Measurements from ENCODE around the gene CRIM1. TPM values are rescaled to one million over a fixed set of nuclear protein-coding genes. Genes with fewer than 3 reads are reported as not detected.

The CRIM1 gene
- total RNA-seq, 6 donors from 2014 or later: 74.7 to 128 (median 110) TPM

GRCh38 chr2:36451512-36451911 lies 95.9 kb downstream of the CRIM1 start:
- peak; percentile 46 to 57 for ATAC-seq (ENCODE audit: low FRiP score in 2 of 2)
- no peak for DNase-seq
- Histone ChIP-seq H3K4me1 (peaks cover 20 to 28% (median 24%) of the 10 kb centered on the region in 4 donors), H3K27ac (peak overlapping the region in 3 of 4 donors; percentile 21 to 58 (median 36)), H3K27me3 (no peaks in the 10 kb centered on the region), H3K36me3 (peaks cover 0 to 13% (median 0%) of the 10 kb centered on the region in 4 donors), H3K9me3 (no peaks in the 10 kb centered on the region), H3K4me3 (no peak overlapping the region)
- TF ChIP-seq EP300 (IDR thresholded peaks at IDR 0.05) (no peak), CTCF (IDR thresholded peaks at IDR 0.05) (no peak), POLR2AphosphoS5 (IDR thresholded peaks at IDR 0.05) (peak; percentile 25 to 51)
- 67 to 73% methylated on average over 5 of the region's 5 CpGs for WGBS, 2 donors

GRCh38 chr2:36452260-36452659 lies 96.7 kb downstream of the CRIM1 start:
- Histone ChIP-seq H3K4me1 (peaks cover 27 to 36% (median 31%) of the 10 kb centered on the region in 4 donors), H3K27ac (peak overlapping the region in 1 of 4 donors; percentile 58), H3K27me3 (no peaks in the 10 kb centered on the region), H3K4me3 (no peak overlapping the region), H3K9me3 (no peaks in the 10 kb centered on the region), H3K36me3 (peaks cover 0 to 13% (median 0%) of the 10 kb centered on the region in 4 donors)
- WGBS, 2 donors: 53 to 54% methylated on average over 3 of the region's 3 CpGs
- ATAC-seq (ENCODE audit: low FRiP score in 2 of 2): no peak
- TF ChIP-seq POLR2AphosphoS5 (IDR thresholded peaks at IDR 0.05): no peak
- no peak for TF ChIP-seq CTCF (IDR thresholded peaks at IDR 0.05)
- TF ChIP-seq EP300 (IDR thresholded peaks at IDR 0.05): no peak
- no peak for TF ChIP-seq POLR2A (IDR thresholded peaks at IDR 0.05)
- no peak for DNase-seq

- Histone ChIP-seq H3K36me3 (peaks cover 0 to 5% (median 0%) of the 10 kb centered on the region in 4 donors), H3K27me3 (no peaks in the 10 kb centered on the region), H3K27ac (no peak overlapping the region), H3K4me3 (no peak overlapping the region), H3K9me3 (no peaks in the 10 kb centered on the region), H3K4me1 (peaks cover 28 to 37% (median 34%) of the 10 kb centered on the region in 4 donors)
- ATAC-seq (ENCODE audit: low FRiP score in 2 of 2) (no peak), DNase-seq (no peak)
- 90 to 91% methylated on average over 3 of the region's 3 CpGs for WGBS, 2 donors
- TF ChIP-seq POLR2AphosphoS5 (IDR thresholded peaks at IDR 0.05): no peak
- TF ChIP-seq CTCF (IDR thresholded peaks at IDR 0.05): no peak
- TF ChIP-seq EP300 (IDR thresholded peaks at IDR 0.05): no peak
- no peak for TF ChIP-seq POLR2A (IDR thresholded peaks at IDR 0.05)
Observed at GRCh38 chr2:36453652-36454051, 98.1 kb downstream of the CRIM1 start.

GRCh38 chr2:36455011-36455410 lies 99.4 kb downstream of the CRIM1 start:
- H3K4me1 ChIP-seq: peaks cover 28 to 44% (median 40%) of the 10 kb centered on the region in 4 donors
- ATAC-seq (ENCODE audit: low FRiP score in 2 of 2): no peak

More at GRCh38 chr2:36455011-36455410, 99.4 kb downstream of the CRIM1 start:
- no peak overlapping the region for H3K4me3 ChIP-seq
- DNase-seq: no peak
- TF ChIP-seq POLR2AphosphoS5 (IDR thresholded peaks at IDR 0.05) (no peak), POLR2A (IDR thresholded peaks at IDR 0.05) (no peak), EP300 (IDR thresholded peaks at IDR 0.05) (no peak), CTCF (IDR thresholded peaks at IDR 0.05) (no peak)
- peak overlapping the region in 2 of 4 donors; percentile 32 to 78 for H3K27ac ChIP-seq
- H3K36me3 ChIP-seq: no peaks in the 10 kb centered on the region
- 88 to 92% methylated on average over 4 of the region's 4 CpGs for WGBS, 2 donors
- H3K9me3 ChIP-seq: no peaks in the 10 kb centered on the region
- no peaks in the 10 kb centered on the region for H3K27me3 ChIP-seq

Data from upper lobe of left lung (tissue), 6 donors.